Measurements from ENCODE around the gene PDE6D. TPM values are rescaled to one million over a fixed set of nuclear protein-coding genes. Genes with fewer than 3 reads are reported as not detected.

PDE6D gene
- total and polyA plus RNA-seq, 2 of the 13 experiments (the other 11 are each of a cell fraction or from before 2014, with no cell fraction given): 14.1 to 23.2 TPM

DNA sequence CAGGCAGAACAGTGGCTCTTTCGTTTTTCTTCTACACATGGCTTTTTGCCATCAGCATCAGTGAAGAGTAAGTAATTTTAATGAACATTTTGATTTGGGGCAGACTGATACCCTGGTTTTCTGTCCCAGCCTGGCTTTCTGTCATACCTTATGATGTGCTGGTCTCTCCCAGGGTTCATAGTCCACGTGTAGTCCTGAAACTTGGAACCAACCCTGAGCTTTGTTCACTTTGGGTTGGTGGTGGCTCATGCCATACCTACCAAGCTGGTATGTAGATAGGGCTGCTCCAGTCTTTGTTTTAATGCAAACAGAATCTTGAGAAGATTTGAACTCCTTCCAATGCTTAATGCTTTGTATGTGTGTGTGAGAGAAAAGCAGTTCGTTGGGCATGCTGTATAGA is 10.0 kb upstream of the PDE6D start (continued):
- TF ChIP-seq, protein P1, sequence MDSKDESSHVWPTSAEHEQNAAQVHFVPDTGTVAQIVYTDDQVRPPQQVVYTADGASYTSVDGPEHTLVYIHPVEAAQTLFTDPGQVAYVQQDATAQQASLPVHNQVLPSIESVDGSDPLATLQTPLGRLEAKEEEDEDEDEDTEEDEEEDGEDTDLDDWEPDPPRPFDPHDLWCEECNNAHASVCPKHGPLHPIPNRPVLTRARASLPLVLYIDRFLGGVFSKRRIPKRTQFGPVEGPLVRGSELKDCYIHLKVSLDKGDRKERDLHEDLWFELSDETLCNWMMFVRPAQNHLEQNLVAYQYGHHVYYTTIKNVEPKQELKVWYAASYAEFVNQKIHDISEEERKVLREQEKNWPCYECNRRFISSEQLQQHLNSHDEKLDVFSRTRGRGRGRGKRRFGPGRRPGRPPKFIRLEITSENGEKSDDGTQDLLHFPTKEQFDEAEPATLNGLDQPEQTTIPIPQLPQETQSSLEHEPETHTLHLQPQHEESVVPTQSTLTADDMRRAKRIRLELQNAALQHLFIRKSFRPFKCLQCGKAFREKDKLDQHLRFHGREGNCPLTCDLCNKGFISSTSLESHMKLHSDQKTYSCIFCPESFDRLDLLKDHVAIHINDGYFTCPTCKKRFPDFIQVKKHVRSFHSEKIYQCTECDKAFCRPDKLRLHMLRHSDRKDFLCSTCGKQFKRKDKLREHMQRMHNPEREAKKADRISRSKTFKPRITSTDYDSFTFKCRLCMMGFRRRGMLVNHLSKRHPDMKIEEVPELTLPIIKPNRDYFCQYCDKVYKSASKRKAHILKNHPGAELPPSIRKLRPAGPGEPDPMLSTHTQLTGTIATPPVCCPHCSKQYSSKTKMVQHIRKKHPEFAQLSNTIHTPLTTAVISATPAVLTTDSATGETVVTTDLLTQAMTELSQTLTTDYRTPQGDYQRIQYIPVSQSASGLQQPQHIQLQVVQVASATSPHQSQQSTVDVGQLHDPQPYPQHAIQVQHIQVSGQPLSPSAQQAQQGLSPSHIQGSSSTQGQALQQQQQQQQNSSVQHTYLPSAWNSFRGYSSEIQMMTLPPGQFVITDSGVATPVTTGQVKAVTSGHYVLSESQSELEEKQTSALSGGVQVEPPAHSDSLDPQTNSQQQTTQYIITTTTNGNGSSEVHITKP (CRISPR knock-in tag; IDR thresholded peaks at IDR 0.05; ENCODE audit: low read depth): no peak
- TF ChIP-seq HOXD1 (CRISPR knock-in tag; IDR thresholded peaks at IDR 0.05) (no peak), GLI4 (CRISPR knock-in tag; IDR thresholded peaks at IDR 0.05; ENCODE audit: borderline replicate concordance) (no peak)

DNA sequence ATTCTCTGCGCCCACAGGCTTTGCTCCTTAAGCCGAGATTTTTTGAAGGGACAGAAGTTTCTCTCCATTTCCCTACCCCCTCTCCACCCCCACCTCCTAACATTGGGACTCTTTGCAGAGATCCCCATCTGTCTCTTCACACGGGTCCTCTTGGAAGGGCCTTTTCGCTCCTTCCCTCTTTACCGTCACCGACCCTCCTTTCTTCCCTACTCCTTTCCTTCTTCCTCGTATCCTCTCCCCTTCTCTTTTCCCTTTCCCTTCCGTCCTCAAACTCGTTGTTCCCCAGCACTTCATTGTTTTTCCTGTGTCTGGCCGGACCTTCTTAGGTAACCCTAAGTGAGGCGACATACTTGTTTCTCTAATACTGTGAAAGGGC is 5.8 kb upstream of the PDE6D start:
- Histone ChIP-seq H3K9me3 (ENCODE audit: low read length) (no peaks in the 10 kb centered on the region), H3K9ac (ENCODE audit: insufficient read depth, low read depth, low read length) (peak overlapping the region; percentile 83), H2AFZ (ENCODE audit: low read length) (no peak overlapping the region), H3K4me2 (ENCODE audit: low read depth, low read length) (peak overlapping the region; percentile 91), H3K27me3 (ENCODE audit: control insufficient read depth in 1 of 2, insufficient read depth in 2 of 2, low read length in 2 of 2) (no peaks in the 10 kb centered on the region; a peak in 1 of 5 replicates), H3K36me3 (replicated peaks in 1 of 2; ENCODE audit: control insufficient read depth in 1 of 2, insufficient read depth in 2 of 2, low read length in 2 of 2) (peaks cover 4 to 22% of the 10 kb centered on the region in 2 experiments), H3K4me3 (replicated peaks in 1 of 3; ENCODE audit: insufficient read depth in 1 of 3, low read depth in 2 of 3, low read length in 3 of 3) (peak overlapping the region; percentile 84 to 96 (median 94)), H3K27ac (ENCODE audit: extremely low read length, insufficient read depth, low read length) (peak overlapping the region; percentile 76), H3K79me2 (ENCODE audit: insufficient read depth, low read length) (peaks cover 59% of the 10 kb centered on the region), H3K4me1 (ENCODE audit: insufficient read depth, low read length) (peaks cover 71% of the 10 kb centered on the region), H4K20me1 (ENCODE audit: insufficient read depth, low read length) (no peaks in the 10 kb centered on the region)
- TF ChIP-seq FOXP1 (IDR thresholded peaks at IDR 0.05) (no peak), FOXP1 (CRISPR knock-in tag; IDR thresholded peaks at IDR 0.05) (no peak), NCOA1 (CRISPR knock-in tag; IDR thresholded peaks at IDR 0.05) (0 out of 2 replicates have a peak, but pooled peaks have one; percentile 4), HOXA9 (CRISPR knock-in tag; IDR thresholded peaks at IDR 0.05; ENCODE audit: borderline replicate concordance) (no peak), ZNF644 (CRISPR knock-in tag; IDR thresholded peaks at IDR 0.05; ENCODE audit: low read depth) (no peak), MAZ (IDR thresholded peaks at IDR 0.05; ENCODE audit: borderline replicate concordance, low read depth, low read length) (0 out of 2 replicates have a peak, but pooled peaks have one; percentile 1), MAZ (CRISPR knock-in tag; IDR thresholded peaks at IDR 0.05; ENCODE audit: low read depth) (no peak), NFIB (CRISPR knock-in tag; IDR thresholded peaks at IDR 0.05; ENCODE audit: borderline replicate concordance) (0 out of 2 replicates have a peak, but pooled peaks have one; percentile 26), ATF1 (CRISPR knock-in tag; IDR thresholded peaks at IDR 0.05) (peak; percentile 8; the same call in 1 of the 2 replicates), RELA (CRISPR knock-in tag; IDR thresholded peaks at IDR 0.05) (no peak)
- TF ChIP-seq, protein P2, sequence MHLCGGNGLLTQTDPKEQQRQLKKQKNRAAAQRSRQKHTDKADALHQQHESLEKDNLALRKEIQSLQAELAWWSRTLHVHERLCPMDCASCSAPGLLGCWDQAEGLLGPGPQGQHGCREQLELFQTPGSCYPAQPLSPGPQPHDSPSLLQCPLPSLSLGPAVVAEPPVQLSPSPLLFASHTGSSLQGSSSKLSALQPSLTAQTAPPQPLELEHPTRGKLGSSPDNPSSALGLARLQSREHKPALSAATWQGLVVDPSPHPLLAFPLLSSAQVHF (CRISPR knock-in tag; IDR thresholded peaks at IDR 0.05): 0 out of 2 replicates have a peak, but pooled peaks have one; percentile 13
- TF ChIP-seq, protein P3, sequence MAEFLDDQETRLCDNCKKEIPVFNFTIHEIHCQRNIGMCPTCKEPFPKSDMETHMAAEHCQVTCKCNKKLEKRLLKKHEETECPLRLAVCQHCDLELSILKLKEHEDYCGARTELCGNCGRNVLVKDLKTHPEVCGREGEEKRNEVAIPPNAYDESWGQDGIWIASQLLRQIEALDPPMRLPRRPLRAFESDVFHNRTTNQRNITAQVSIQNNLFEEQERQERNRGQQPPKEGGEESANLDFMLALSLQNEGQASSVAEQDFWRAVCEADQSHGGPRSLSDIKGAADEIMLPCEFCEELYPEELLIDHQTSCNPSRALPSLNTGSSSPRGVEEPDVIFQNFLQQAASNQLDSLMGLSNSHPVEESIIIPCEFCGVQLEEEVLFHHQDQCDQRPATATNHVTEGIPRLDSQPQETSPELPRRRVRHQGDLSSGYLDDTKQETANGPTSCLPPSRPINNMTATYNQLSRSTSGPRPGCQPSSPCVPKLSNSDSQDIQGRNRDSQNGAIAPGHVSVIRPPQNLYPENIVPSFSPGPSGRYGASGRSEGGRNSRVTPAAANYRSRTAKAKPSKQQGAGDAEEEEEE (CRISPR knock-in tag; IDR thresholded peaks at IDR 0.05; ENCODE audit: borderline replicate concordance): peak; percentile 50; the same call in 1 of the 2 replicates
- intact Hi-C loops (cut with micrococcal nuclease; ENCODE audit: unreplicated experiment) (loop anchor here (2.0 to 5.0 kb wide), 2 partner anchors 110 to 765 kb away; partner anchors contain the start of genes EIF4E2 and TIGD1), in situ Hi-C loops (cut with HindIII; ENCODE audit: extremely low pct_ligation_motif_present, low pct_unique_long_range_greater_than_20kb) (no loop called here)
- no peak for DNase-seq (ENCODE audit: low spot score)
- no peak for FAIRE-seq
- POLR2A ChIA-PET: interaction anchor here (1.7 kb wide), 1 partner anchor 9 kb away, joined by 15 read pairs; no protein-coding TSS in a partner anchor
- CTCF ChIA-PET (ENCODE audit: low intra/inter-chr PET ratio, low total read pairs): no interaction called here
- no TSS peak for BruUV-seq (replicated peaks)
- WGBS (ENCODE audit: low lambda C conversion rate): 4% methylated on average over 11 of the region's 11 CpGs
- peak; percentile 3; the same call in 2 of the 3 replicates for ATAC-seq
